Activated naive CD4-positive, alpha-beta T cell (primary cell): ENCODE data around the gene PRDX3.
A peak's percentile ranks its signal among the peaks of the same experiment; 100 is the strongest.
"Not testable (repeated sequence)": the region's sequence is repeated elsewhere in the genome, so short reads cannot be mapped to it uniquely, and the experiment has no call there.

Experiments
- DNase-seq, 4 experiments: peaks; one replicate each; lab custom pipeline; 2025; lab: John Stamatoyannopoulos, UW

PRDX3 gene

DNA sequence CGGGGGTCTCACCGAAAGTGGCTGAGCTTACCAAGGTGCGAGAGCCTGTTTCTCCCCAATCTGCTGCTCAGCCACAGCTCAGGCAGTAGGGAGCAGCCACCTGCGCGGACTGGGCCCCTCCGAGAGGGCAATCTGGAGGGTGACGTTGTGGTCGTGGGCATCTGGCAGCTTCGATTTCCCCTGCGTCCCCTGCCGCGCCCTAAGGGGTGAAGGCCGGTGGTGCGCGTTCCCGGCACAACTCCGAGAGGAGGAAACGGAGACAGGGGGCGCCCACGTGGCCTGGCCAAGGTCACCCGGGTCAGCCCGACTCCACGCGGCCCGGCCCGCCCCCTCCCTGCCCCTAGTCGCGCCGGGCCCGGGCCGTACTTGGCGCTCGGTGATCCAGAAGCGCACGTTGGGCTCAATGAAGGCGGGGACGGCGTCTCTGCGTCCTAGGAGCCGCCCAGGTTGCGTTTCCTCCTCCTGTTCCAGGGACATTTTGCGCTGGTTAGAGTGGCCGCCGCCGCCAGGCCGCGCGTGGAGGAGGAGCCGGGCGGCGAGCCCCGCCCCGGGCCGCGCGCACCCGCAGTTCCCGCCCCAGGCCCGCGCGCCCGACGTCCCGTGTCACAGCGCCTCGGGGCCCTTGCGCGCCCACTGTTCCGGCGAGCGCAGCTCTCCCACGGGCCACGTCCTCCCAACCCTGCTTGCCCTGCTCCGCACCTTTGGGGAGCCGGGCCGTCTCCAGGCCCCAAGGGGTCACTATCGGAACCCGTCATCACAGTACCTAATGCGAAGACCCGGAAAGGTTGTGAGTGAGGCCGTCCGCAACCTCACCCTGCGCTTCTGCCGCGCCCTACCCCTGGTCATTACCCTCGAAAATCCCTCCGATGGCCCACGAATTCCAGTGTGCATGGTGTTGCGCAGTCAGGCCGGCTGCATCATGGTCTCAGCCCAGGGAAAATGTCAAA, 13.2 kb downstream of the PRDX3 start, which contains the start of gene SFXN4:
TSS of gene SFXN4 (minus strand) at position 544 of the 947 bp plus-strand sequence. CDS start at position 477, 67 bp downstream.
- peak; percentile 51 to 78 (median 59) for DNase-seq

DNA sequence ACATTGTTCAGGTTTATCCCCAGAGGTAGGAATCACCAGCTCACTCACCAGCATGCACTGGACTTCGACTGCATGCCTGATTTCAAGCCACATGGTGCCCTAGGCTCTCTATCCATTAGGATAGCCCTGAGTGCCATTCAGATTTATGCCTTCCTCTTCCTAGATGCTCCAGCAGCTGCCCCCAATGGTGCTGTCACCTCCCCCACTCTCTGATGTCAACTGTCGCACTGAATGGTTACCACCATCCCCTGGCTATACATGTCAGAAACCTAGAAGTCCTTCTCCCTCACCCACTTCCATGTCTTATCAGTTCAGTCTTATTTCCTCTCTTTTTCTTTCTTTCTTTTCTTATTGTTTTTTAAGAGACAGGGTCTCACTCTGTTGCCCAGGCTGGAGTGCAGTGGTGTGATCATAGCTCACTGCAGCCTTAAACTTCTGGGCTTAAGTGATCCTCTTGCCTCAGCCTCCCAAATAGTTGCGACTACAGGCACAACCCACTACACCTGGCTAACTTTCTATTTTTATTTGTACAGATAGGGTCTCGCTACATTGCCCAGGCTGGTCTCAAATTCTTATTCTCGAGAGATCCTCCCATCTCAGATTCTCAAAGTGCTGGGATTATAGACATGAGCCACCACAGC, 16.0 kb downstream of the PRDX3 start:
- DNase-seq, result no peak

DNA sequence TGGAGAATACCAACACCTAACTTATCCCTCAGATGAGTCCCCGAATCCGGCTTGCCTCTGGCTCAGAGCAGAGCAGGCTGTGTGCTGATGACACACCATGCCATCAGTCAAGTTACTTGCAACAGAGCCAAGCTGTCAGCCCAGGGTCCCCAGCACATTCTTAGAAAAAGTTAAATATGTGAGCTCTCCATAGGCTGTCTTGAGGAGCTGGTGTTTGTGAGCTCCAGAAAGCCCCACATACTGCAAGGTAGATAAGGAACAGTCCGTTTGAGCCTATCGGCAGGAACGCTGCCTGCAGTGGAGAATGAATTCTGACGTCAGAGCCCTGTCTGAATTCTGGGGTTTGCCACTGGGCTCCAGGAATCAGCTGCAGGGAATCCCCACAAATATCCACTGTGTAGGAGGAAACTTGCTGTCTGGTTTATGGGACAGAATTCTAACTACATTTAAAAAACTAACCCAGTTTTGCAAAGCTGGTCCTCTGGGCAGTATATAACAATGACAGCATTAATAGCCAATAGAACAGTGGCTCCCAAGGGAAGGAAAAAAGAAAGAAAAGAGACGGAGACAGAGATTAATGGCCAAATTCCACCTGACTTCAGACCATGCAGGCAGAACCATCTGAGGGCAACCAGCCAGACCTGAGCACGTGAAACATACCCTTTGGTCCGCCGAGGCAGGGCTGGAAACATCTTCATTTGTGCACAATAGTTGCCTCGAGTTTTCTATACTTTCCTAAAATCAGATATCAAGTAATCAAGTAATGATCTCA, 16.7 kb downstream of the PRDX3 start:
- no peak for DNase-seq

DNA sequence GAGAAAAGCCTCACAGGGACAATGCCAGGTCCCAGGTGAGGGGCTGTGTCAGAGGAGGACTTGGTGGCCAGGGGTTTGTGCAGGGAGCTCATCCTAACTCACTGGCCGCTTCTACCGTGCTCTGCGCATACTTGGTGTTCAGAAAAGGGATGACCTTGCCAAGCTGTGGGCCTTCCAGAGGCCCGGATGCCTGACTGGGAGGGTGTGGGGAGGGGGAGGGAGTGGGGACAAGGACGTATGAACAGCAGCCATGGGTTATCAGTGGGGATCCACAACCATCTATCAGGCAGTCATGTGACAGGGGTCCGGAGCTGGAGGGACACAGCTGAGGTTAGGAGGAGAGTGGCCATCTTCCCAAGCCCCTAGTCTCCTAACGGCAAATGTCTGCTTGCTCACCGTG, 19.3 kb downstream of the PRDX3 start:
- DNase-seq, result no peak

DNA sequence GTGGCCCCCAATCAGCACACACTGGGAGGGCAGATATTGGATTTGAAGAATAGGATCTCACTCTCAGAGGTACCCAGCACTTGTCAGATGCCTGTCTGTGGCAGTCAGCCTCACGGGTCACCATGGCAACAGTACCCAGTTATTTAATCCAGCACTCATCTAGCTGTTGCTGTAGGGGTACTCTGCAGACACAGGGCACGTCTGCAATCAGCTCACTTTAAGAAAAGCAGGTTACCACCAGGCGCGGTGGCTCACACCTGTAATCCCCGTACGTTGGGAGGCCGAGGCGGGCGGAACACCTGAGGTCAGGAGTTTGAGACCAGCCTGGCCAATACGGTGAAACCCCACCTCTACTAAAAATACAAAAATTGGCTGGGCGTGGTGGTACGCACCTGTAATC, 25.0 kb downstream of the PRDX3 start:
- DNase-seq, result no peak

DNA sequence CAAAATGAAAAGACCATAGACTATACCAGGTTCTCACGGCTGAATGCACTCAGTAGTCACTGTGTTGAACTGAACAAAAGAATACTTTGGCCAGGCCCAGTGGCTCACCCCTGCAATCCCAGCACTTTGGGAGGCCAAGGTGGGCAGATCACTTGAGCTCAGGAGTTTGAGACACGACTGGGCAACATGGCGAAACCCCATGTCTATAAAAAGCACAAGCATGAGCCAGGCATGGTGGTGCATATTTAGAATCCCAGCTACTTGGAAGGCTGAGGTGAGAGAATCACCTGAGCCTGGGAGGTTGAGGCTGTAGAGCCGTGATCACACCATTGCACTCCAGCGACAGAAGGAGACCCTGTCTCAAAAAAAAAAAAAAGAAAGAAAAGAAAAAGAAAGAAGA, 25.6 kb downstream of the PRDX3 start:
- DNase-seq, result no peak

DNA sequence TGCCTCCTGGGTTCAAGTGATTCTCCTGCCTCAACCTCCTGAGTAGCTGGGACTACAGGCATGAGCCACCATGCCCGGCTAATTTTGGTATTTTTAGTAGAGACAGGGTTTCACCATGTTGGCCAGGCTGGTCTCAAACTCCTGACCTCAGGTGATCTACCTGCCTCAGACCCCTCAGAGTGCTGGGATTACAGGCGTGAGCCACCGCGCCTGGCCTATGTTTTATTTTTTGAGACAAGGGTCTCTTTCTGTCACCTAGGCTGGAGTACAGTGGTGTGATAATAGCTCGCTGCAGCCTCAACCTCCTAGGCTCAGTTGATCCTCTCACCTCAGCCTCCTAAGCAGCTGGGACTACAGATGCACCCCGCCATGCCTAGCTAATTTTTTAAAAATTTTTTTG, 27.0 kb downstream of the PRDX3 start:
- DNase-seq, result not testable (repeated sequence)

DNA sequence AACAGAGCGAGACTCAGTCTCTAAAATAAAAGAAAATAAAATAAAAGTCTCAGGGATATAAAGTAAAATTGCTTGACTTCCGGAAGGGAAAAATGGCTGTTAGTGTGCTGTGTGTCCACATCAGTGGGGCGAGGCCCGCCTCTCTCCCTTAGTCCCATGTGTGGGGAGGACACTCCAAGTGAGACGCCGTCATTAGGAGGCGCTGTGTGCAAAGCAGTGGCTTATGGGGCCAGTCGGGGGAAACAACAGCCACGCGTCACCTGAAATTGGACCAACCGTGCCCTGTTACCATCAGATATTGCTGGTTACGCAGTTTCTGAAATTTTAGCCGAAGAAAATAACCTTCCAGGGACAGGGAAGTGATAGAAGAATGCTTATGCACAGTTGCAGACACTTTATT, 28.9 kb downstream of the PRDX3 start:
- no peak for DNase-seq

DNA sequence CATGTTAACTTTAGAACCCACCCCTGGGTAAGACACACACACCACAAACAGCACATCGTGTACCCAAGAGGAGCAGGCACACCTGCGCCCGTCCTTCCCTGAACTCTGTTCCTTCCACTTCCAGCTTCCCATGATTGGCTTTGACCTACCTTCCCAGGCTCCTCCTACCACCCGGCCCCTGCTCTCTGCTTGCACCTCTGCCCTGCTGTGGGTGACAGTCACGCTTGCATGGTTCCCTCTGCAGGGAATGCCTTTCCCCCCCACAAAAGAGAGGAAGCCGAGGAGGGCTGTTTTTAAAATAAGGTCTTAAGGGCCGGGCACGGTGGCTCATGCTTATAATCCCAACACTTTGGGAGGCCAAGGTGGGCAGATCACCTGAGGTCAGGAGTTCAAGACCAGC, 29.5 kb downstream of the PRDX3 start:
- DNase-seq, result no peak

DNA sequence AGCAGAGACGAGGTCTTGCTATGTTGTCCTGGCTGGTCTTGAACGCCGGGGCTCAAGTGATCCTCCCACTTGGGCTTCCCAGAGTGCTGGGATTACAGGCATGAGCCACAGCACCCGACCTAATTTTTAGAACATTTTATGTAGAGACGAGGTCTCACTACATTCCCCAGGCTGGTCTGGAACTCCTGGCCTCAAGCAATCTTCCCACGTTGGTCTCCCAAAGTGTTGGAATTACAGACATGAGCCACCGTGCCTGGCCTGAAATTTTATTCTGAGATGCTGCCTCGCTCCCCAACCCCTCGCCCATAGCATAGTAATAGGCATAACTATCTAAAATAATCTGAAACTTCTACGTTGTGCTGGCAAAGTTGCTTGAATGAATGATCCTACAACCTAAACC, 35.0 kb downstream of the PRDX3 start:
- DNase-seq, result no peak

DNA sequence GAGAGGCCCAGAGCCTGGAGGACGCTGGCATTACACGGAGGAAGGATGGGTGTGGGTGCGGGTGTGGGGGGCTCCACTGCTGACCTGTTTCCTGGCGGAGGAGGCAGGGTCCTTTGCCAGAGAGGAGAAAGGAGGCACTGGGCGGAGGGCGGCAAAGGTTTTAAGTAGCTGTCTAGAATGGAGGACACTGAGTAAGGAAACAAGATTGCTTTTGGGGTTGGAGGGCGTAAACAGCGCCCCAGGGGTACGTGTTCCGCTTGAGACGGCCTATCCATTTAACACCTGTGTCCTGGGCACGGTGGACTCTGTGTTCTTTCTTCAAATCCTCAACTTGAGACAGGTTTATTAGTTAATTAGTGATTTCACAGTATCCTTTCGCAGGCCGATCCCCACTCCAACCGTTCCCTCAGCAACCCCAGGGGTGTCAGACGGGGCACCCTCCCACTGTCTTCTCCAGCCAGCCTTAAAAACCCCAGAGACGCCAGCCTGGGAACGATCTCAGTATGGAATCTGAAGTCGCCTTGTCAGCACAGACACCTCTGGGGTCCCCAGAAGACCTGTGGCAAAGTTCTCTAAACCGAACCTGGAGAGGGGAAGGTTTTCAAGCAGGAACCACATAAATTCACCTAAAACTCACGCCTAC, 37.9 kb downstream of the PRDX3 start:
- DNase-seq, result no peak

DNA sequence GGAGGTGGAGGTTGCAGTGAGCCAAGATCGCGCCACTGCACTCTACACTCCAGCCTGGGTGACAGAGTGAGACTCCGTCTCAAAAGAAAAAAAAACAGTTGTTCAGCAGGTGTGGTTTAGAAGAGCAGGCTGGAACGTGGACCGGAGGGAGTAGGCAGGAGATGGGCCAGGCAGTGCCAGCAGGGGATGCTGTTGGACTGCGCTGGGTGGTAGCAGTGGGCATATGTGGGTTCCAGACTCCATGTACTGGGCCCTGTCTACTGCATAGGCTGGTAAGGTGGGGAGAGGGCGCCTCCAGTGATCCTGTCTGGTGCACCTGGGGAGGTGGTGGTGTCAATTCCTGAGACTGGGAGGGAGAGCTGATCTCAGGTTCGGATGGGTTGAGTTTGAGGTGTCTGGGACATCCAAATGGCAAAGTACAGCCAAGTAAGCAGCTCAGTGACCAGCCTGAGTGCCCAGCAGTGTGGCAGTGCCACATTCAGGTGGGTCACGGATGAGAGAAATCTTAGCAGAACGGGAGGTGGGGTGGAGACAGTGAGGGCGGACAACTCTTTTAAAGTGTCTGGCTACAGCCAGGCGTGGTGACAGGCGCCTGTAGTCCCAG, 39.0 kb downstream of the PRDX3 start:
- DNase-seq, result peak in 2 of 4 experiments; percentile 23 to 24

DNA sequence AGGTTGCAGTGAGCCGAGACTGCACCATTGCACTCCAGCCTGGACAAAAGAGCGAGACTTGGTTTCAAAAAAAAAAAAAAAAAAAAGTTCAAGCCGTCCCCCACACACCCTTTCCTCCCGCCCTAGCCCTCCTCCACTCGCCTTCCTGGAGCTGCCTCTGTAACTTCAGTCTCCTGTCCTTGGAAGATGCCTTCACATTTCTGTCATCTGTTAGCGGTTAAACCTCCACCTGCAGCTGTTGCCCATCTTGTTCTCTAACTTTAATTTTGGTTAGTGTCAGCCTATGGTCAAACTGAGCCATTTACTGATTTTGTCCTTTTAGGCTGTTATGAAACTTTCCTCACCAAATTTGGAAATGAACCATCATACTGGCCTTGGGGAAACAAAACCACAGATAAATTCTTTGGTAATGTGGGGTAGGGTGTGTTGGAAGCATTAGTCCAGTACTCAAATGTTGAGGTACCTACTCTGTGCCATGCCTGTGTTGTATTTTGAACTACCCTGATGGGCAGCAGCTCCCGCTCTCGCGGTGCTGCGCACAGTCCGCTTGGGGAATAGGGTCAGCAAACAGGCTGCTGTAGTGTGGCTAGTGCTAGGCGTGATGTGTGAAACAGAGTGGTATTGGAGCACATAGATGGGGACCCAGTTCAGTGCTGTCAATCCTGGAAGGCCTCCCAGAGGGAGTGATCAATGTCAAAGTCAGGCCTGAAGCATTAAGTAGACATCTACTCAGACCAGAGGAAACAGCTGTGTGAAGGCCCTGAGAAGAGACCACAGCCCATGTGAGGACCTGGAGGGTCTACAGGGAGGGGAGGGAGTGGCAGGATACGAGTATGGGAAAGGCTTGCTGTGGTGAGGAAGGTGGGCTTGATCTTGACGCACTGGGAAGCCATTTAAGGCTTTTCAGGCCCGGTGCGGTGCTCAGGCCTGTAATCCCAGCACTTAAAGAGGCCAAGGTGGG, 40.0 kb downstream of the PRDX3 start:
- DNase-seq, result no peak

DNA sequence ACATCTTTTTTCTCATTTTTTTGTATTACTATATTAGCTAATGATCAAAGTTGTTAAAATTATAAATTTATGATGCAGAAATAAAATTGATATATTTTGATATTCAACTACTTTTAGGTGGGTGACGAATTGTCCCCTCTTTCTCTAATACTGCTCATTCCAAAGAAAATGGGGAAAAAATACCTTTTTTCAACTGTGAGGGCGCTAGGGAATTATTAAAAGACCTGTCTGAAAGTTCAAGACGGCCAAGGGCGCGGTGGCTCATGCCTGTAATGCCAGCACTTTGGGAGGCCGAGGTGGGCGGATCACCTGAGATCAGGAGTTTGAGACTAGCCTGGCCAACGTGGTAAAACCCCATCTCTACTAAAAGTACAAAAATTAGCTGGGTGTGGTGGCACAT, 40.7 kb downstream of the PRDX3 start:
- DNase-seq, result not testable (repeated sequence)

DNA sequence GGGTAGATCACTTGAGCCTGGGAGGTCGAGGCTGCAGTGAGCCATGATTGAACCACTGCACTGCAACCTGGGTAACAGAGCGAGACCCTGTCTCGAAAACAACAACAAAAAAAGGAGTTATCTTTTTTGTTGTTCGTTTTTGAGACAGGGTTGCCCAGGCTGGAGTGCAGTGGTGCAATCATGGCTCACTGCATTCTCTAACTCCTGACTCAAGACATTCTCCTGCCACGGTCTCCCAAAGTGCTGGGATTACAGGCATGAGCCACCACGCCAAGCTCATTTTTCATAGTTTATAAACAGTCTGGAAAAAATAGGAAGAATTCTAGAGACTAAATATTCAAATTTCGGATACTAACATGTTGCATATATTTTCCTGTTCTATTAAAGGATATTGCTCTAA, 42.5 kb downstream of the PRDX3 start:
- DNase-seq, result no peak

DNA sequence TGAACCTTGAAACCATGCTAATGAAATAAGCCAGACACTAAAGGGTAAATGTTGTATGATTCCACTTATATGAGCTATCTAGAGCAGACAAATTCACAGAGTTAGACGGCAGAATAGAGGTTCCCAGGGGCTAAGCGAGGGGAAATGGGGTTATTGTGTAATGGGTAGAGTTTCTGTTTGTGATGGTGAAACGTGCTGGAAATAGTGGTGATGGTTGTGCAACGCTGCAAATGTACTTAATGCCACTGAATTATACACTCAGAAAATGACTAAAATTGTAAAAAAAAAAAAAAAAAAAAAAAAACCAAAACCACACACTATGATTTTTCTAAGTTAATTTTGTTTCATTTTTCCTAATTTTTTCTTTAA, 43.1 kb downstream of the PRDX3 start:
- DNase-seq, result no peak

DNA sequence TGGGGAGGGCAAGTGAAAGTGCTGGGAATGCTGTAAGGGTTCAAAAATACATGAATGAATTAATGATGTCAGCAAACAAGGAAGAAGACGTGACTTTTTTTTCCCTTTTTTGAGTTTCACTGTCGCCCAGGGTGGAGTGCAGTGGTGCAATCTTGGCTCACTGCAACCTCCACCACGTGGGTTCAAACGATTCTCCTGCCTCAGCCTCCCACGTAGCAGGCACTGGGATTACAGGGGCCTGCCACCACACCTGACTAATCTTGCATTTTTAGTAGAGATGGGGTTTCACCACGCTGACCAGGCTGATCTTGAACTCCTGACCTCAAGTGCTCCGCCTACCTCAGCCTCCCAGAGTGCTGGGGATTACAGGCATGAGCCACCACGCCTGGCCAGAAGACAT, 44.7 kb downstream of the PRDX3 start:
- no peak for DNase-seq

DNA sequence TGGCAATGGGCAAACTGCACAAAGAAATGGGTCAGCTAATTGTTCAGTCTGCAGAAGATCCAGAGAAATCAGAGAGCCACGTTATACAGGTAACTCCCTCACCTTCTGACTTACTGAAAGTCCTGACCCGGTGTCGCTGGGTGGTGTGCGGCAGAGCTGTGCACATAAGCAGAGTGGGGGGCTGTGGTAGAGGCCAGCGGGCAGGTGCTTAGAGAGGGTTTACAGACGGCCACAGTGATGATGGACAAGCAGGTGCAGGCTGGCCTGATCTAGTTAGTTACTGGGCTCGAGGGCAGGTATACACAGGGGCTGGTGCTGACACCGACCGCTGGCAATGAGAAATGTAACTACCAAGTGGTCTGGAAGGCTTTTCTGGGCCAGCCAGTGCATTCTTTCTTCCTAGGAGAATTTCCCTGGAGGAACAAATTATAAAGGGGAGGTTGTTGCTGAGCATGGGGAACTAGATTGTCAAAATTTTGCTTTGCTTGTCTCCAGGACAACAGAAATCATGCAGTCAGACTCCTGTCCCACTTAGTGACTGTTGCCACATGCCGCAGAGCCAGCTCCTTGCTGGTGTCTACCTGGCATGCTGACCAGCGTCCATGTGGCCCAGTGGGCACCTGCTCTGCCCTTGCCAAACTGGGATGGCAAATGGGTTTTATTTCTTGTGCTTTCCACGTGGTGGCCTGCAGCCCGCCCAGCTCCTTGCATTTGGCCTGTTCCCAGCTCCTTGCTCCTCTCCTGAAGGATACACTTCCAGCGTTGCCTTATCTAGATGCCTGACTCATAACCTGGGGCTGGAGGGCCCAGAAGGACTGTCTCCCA, 45.9 kb downstream of the PRDX3 start:
- DNase-seq, result no peak

DNA sequence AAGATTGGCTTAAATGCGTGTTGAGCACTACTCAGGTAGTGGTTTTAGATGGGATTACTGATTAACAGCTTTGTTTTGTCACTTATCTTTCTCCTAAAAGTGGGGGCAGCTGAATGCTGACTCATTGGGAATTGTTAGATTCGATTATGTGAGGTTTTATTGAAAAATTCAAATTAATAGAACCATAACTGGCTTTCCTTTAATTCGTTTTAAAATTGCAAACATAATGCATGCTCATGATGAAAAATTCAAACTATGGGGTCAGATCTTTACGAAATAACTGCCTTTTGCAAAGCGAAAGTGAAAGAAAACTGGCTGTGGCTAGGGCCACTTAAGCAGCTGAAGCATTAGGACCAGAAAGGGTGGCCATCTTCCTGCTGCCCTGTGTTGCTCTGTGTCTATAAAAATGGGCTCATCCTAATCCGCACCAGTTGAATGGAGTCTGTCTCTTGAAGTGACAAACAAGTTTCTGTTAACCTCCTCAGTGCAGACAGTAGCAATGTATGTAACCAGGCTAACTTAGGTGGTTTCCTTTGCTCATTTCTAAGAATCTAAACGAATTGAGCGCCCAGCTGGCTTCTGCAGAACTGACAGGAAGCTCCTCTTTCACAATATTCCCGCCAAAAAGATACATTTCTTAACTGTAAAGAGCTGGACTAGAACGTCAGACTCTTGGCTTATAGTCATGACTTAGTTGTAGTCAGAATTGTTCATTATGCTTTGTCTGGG, 46.9 kb downstream of the PRDX3 start:
- no peak for DNase-seq
